Left ventricle myocardium inferior (tissue), 1 donor: Measurements from ENCODE around the gene HEATR5A. TPM values are rescaled to one million over a fixed set of nuclear protein-coding genes. Genes with fewer than 3 reads are reported as not detected.

ENCODE experiments used
- DNase-seq: peaks from one replicate; pipeline ENCODE4 v3.0.0-alpha.2; 2020
- H3K27ac ChIP-seq: fragments of 200-600 bp; replicated peaks from 2 replicates; pipeline ENCODE4 v1.8.0; 2021
- H3K27me3 ChIP-seq: fragments of 200-600 bp; 2 replicates; pipeline ENCODE4 v1.8.0; 2021; ENCODE audit warnings: low read depth
- H3K36me3 ChIP-seq: fragments of 200-600 bp; 2 replicates; pipeline ENCODE4 v1.8.0; 2021
- H3K4me1 ChIP-seq: fragments of 200-600 bp; 2 replicates; pipeline ENCODE4 v1.8.0; 2021
- H3K4me3 ChIP-seq: fragments of 200-600 bp; 2 replicates; pipeline ENCODE4 v1.8.0; 2021; ENCODE audit warnings: mild to moderate bottlenecking, moderate library complexity
- H3K9me3 ChIP-seq: fragments of 200-600 bp; replicated peaks from 2 replicates; pipeline ENCODE4 v1.8.0; 2021
- intact Hi-C: fragments of 100-400 bp; cut with micrococcal nuclease; formaldehyde crosslinking; loops from one replicate; pipeline ENCODE4 v1.11.0; 2022
- total RNA-seq: library from RNA; stranded (reverse); fragmentation: NEBNext Ultra II Directional; extraction: Animal tissue kit (Norgen Biotek cat#: 25700); gene quantifications from one replicate; pipeline ENCODE4 v1.2.1, GENCODE V29; 2021
- TF ChIP-seq, protein P1 (sequence below): fragments of 200-600 bp; IDR thresholded peaks from 2 replicates; pipeline ENCODE4 v1.8.0; 2021; ENCODE audit warnings: antibody characterized with exemption, mild to moderate bottlenecking, borderline replicate concordance
- donor health status: DM: no; HTN: yes; CAD: no; lungs with severe emphysema.

Gene HEATR5A
- total RNA-seq, 1 donor from 2014 or later: 51.8 TPM

- no peak for DNase-seq
- TF ChIP-seq, protein P1, sequence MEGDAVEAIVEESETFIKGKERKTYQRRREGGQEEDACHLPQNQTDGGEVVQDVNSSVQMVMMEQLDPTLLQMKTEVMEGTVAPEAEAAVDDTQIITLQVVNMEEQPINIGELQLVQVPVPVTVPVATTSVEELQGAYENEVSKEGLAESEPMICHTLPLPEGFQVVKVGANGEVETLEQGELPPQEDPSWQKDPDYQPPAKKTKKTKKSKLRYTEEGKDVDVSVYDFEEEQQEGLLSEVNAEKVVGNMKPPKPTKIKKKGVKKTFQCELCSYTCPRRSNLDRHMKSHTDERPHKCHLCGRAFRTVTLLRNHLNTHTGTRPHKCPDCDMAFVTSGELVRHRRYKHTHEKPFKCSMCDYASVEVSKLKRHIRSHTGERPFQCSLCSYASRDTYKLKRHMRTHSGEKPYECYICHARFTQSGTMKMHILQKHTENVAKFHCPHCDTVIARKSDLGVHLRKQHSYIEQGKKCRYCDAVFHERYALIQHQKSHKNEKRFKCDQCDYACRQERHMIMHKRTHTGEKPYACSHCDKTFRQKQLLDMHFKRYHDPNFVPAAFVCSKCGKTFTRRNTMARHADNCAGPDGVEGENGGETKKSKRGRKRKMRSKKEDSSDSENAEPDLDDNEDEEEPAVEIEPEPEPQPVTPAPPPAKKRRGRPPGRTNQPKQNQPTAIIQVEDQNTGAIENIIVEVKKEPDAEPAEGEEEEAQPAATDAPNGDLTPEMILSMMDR: no peak
- Histone ChIP-seq H3K27me3 (no peaks in the 10 kb centered on the region), H3K36me3 (peaks cover 77% of the 10 kb centered on the region), H3K9me3 (no peaks in the 10 kb centered on the region), H3K4me3 (no peak overlapping the region), H3K4me1 (peaks cover under 1% of the 10 kb centered on the region), H3K27ac (no peak overlapping the region)
- intact Hi-C loops: no loop called here
Measured at GRCh38 chr14:31395119-31395518, 25.2 kb downstream of the HEATR5A start.

DNA sequence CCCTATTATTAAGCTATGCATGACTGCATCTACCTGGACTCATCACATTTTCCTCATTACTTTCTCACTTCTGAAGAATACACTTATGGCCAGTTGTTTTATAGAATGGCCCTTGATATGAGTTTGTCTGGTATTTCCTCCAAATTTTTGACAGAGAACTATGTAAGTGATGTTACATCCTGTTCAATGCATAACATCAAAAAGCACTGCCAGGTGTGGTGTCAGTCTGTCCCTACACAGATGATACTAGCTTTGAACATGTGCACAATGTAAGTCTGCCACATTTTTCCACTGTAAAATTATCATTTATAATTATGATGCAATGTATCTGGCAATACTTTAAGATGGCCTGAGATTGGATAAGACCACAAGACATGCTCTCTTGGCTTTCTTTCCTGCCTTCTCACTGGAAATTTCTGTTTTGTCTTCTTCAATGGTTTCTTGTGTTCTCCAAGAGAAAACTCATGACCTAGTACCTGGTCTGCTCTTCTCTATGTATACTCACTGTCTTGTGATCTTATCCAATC, 28.3 kb downstream of the HEATR5A start:
- DNase-seq: no peak
- Histone ChIP-seq H3K4me1 (peaks cover 26% of the 10 kb centered on the region), H3K4me3 (no peak overlapping the region), H3K27me3 (no peaks in the 10 kb centered on the region), H3K27ac (no peak overlapping the region), H3K9me3 (no peaks in the 10 kb centered on the region), H3K36me3 (peaks cover 62% of the 10 kb centered on the region)
- TF ChIP-seq, protein P1: no peak
- intact Hi-C loops: no loop called here

- no peaks in the 10 kb centered on the region for H3K27me3 ChIP-seq
- H3K4me1 ChIP-seq: peaks cover 26% of the 10 kb centered on the region
- TF ChIP-seq, protein P1: no peak
- no peak for DNase-seq
- H3K4me3 ChIP-seq: no peak overlapping the region
- intact Hi-C loops: no loop called here
- no peaks in the 10 kb centered on the region for H3K9me3 ChIP-seq
- H3K27ac ChIP-seq: no peak overlapping the region
- H3K36me3 ChIP-seq: peaks cover 67% of the 10 kb centered on the region
Measured at GRCh38 chr14:31391473-31391872, 28.9 kb downstream of the HEATR5A start.

DNA sequence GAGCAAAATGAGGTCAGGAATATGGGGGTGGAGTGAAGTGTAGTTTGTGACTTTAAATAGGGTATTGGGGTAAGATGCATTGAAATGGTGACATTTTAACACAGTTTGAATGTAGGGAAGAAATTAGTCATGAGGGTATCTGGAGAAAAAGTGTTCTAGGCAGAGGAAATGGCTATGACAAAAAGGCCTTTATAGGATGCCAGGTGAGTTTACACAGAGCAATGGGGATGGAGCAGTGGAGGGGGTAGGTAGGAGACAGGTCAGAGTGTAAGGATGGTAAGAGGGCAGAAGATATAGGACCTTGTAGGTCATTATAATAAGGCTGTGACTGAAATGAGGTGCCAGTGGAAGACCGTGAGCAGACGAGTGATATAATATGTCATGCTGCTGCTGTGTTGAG, 30.4 kb downstream of the HEATR5A start:
- H3K27ac ChIP-seq: peak overlapping the region; percentile 51
- TF ChIP-seq, protein P1: no peak
- no peak overlapping the region for H3K4me3 ChIP-seq
- peaks cover 71% of the 10 kb centered on the region for H3K36me3 ChIP-seq
- H3K9me3 ChIP-seq: no peaks in the 10 kb centered on the region
- H3K4me1 ChIP-seq: peaks cover 26% of the 10 kb centered on the region
- H3K27me3 ChIP-seq: no peaks in the 10 kb centered on the region
- DNase-seq: no peak
- intact Hi-C loops: no loop called here

DNA sequence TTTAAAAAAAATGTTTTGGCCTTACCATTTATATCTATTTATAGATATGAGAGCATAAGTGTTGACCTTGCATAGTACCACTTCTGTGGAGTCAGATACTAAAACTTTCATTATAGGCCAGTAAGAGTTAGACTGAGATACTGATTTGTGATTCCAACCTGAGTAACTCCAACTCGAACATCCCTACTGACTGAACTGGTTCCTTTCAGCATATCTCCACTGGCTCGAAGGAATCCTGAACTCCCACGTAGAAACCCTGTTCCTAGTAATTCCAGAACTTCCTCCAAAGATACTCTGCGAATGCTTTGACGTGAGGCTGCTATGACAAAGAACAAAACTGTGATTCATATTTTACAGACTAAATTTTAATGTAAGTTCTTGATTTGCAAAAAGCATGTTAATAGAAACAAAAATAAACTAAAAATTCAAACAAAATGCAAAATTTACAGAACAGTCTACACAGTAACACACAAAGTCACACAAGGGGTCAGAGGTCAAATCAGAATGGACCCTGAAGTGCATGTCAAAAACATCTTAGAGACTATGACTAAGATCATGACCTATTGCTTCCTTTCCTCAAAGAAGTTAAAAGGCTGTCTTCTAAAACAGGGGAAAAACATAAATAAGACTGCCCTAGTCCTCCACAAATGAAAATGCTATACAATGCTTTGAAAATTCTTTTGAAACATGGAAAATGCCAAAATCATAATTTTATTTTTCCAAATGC, 31.5 kb downstream of the HEATR5A start:
- Histone ChIP-seq H3K4me3 (no peak overlapping the region), H3K27ac (peak overlapping the region; percentile 51), H3K4me1 (peaks cover 26% of the 10 kb centered on the region), H3K27me3 (no peaks in the 10 kb centered on the region), H3K36me3 (peaks cover 70% of the 10 kb centered on the region), H3K9me3 (no peaks in the 10 kb centered on the region)
- TF ChIP-seq, protein P1: no peak
- intact Hi-C loops: no loop called here
- DNase-seq: no peak
